WERI-Rb-1 (cell line): ENCODE measurements around the gene TNIK.

Experiments used
- DNase-seq: peaks from one replicate; pipeline ENCODE4 v3.0.0-alpha.2; 2020
- H3K27ac ChIP-seq: fragments of 250-450 bp; sonication (Bioruptor Pico); 2 replicates; pipeline ENCODE4 v1.5.1; 2020; ENCODE audit warnings: mild to moderate bottlenecking, moderate library complexity
- H3K27me3 ChIP-seq: fragments of 250-450 bp; sonication (Bioruptor Pico); 2 replicates; pipeline ENCODE4 v1.5.1; 2021; ENCODE audit warnings: mild to moderate bottlenecking, low read depth, moderate library complexity; ENCODE audit not compliant: insufficient read depth, severe bottlenecking
- H3K36me3 ChIP-seq: fragments of 250-450 bp; sonication (Bioruptor Pico); 2 replicates; pipeline ENCODE4 v1.5.1; 2020; ENCODE audit warnings: mild to moderate bottlenecking, moderate library complexity
- H3K4me3 ChIP-seq: 2 replicates; pipeline ENCODE4 v1.5.1; 2011; ENCODE audit warnings: low read depth, mild to moderate bottlenecking, control low read depth, low read length
- H3K9me3 ChIP-seq: fragments of 250-450 bp; sonication (Bioruptor Pico); 2 replicates; pipeline ENCODE4 v1.5.1; 2021; ENCODE audit warnings: mild to moderate bottlenecking, moderate library complexity; ENCODE audit not compliant: severe bottlenecking
- CTCF ChIP-seq: IDR thresholded peaks from 2 replicates; pipeline ENCODE4 v1.5.1; 2011; ENCODE audit warnings: low read depth, mild to moderate bottlenecking, control low read depth, inconsistent platforms, low read length

Gene TNIK

GRCh38 chr3:171279972-171280371, 180.2 kb downstream of the TNIK start:
- Histone ChIP-seq H3K36me3 (no peaks in the 10 kb centered on the region), H3K27ac (no peak overlapping the region), H3K27me3 (no peaks in the 10 kb centered on the region), H3K4me3 (no peak overlapping the region), H3K9me3 (no peaks in the 10 kb centered on the region)
- no peak for TF ChIP-seq CTCF
- no peak for DNase-seq

- DNase-seq, result no peak
- Histone ChIP-seq H3K36me3 (no peaks in the 10 kb centered on the region), H3K27ac (no peak overlapping the region), H3K27me3 (no peaks in the 10 kb centered on the region), H3K4me3 (no peak overlapping the region), H3K9me3 (no peaks in the 10 kb centered on the region)
- no peak for TF ChIP-seq CTCF
Measured at GRCh38 chr3:171278299-171278590, 182.0 kb downstream of the TNIK start.

- DNase-seq, result no peak
Measured at GRCh38 chr3:171277456-171278298, 182.5 kb downstream of the TNIK start.

GRCh38 chr3:171276923-171277322, 183.3 kb downstream of the TNIK start:
- no peak for TF ChIP-seq CTCF
- Histone ChIP-seq H3K4me3 (no peak overlapping the region), H3K27ac (no peak overlapping the region), H3K9me3 (no peaks in the 10 kb centered on the region), H3K27me3 (no peaks in the 10 kb centered on the region), H3K36me3 (no peaks in the 10 kb centered on the region)
- no peak for DNase-seq

More at GRCh38 chr3:171277456-171278298, 182.5 kb downstream of the TNIK start:
- H3K27me3 ChIP-seq, result no peaks in the 10 kb centered on the region
- H3K36me3 ChIP-seq, result no peaks in the 10 kb centered on the region
- H3K27ac ChIP-seq, result no peak overlapping the region
- H3K9me3 ChIP-seq, result no peaks in the 10 kb centered on the region
- TF ChIP-seq CTCF, result no peak
- H3K4me3 ChIP-seq, result no peak overlapping the region

GRCh38 chr3:171274222-171274621, 186.0 kb downstream of the TNIK start:
- no peak for TF ChIP-seq CTCF
- DNase-seq, result no peak
- H3K9me3 ChIP-seq, result no peaks in the 10 kb centered on the region
- no peak overlapping the region for H3K4me3 ChIP-seq
- no peak overlapping the region for H3K27ac ChIP-seq
- H3K27me3 ChIP-seq, result no peaks in the 10 kb centered on the region
- H3K36me3 ChIP-seq, result no peaks in the 10 kb centered on the region

- no peak overlapping the region for H3K4me3 ChIP-seq
Measured at GRCh38 chr3:171270541-171270940, 189.7 kb downstream of the TNIK start.

More at GRCh38 chr3:171270541-171270940, 189.7 kb downstream of the TNIK start:
- DNase-seq, result no peak
- Histone ChIP-seq H3K9me3 (no peaks in the 10 kb centered on the region), H3K27me3 (no peaks in the 10 kb centered on the region), H3K27ac (no peak overlapping the region), H3K36me3 (no peaks in the 10 kb centered on the region)
- TF ChIP-seq CTCF, result no peak
